ENCODE data around the gene SS18L1.

Gene SS18L1

GRCh38 chr20:62101078-62101477 lies 42.5 kb upstream of the SS18L1 start:
- Histone ChIP-seq H3K27me3 (ENCODE audit: insufficient read depth, low read depth) (peaks cover 71% of the 10 kb centered on the region), H3K4me2 (no peak overlapping the region), H2AFZ (ENCODE audit: low read depth) (no peak overlapping the region), H3K27ac (no peak overlapping the region), H4K20me1 (ENCODE audit: insufficient read depth) (no peaks in the 10 kb centered on the region), H3K4me3 (IDR thresholded peaks at IDR 0.05; ENCODE audit: insufficient read depth, low read depth, low read length) (no peak overlapping the region), H3K9ac (no peak overlapping the region), H3K4me1 (ENCODE audit: low read depth, poor library complexity, severe bottlenecking) (no peaks in the 10 kb centered on the region), H3K36me3 (ENCODE audit: insufficient read depth) (no peaks in the 10 kb centered on the region), H3K79me2 (ENCODE audit: insufficient read depth, low read depth) (no peaks in the 10 kb centered on the region)
- TF ChIP-seq CTCF (conservative IDR thresholded peaks at IDR 0.05; ENCODE audit: low read depth, low read length): no peak

- Histone ChIP-seq H3K9ac (no peak overlapping the region), H3K79me2 (ENCODE audit: insufficient read depth, low read depth) (no peaks in the 10 kb centered on the region), H3K4me3 (IDR thresholded peaks at IDR 0.05; ENCODE audit: insufficient read depth, low read depth, low read length) (no peak overlapping the region), H3K36me3 (ENCODE audit: insufficient read depth) (no peaks in the 10 kb centered on the region), H3K4me1 (ENCODE audit: low read depth, poor library complexity, severe bottlenecking) (no peaks in the 10 kb centered on the region), H3K27ac (no peak overlapping the region), H3K27me3 (ENCODE audit: insufficient read depth, low read depth) (peaks cover 79% of the 10 kb centered on the region), H2AFZ (ENCODE audit: low read depth) (no peak overlapping the region), H3K4me2 (no peak overlapping the region), H4K20me1 (ENCODE audit: insufficient read depth) (no peaks in the 10 kb centered on the region)
- no peak for TF ChIP-seq CTCF (conservative IDR thresholded peaks at IDR 0.05; ENCODE audit: low read depth, low read length)
These were observed 39.9 kb upstream of the SS18L1 start for GRCh38 chr20:62103508-62104233.

- Histone ChIP-seq H2AFZ (ENCODE audit: low read depth) (no peak overlapping the region), H3K27me3 (ENCODE audit: insufficient read depth, low read depth) (peaks cover 80% of the 10 kb centered on the region), H3K4me3 (IDR thresholded peaks at IDR 0.05; ENCODE audit: insufficient read depth, low read depth, low read length) (no peak overlapping the region), H4K20me1 (ENCODE audit: insufficient read depth) (no peaks in the 10 kb centered on the region), H3K79me2 (ENCODE audit: insufficient read depth, low read depth) (no peaks in the 10 kb centered on the region), H3K27ac (no peak overlapping the region), H3K4me2 (no peak overlapping the region), H3K4me1 (ENCODE audit: low read depth, poor library complexity, severe bottlenecking) (no peaks in the 10 kb centered on the region), H3K36me3 (ENCODE audit: insufficient read depth) (no peaks in the 10 kb centered on the region), H3K9ac (no peak overlapping the region)
- no peak for TF ChIP-seq CTCF (conservative IDR thresholded peaks at IDR 0.05; ENCODE audit: low read depth, low read length)
These were observed 39.3 kb upstream of the SS18L1 start for GRCh38 chr20:62104234-62104789.

GRCh38 chr20:62104791-62105345 lies 38.7 kb upstream of the SS18L1 start:
- H3K79me2 ChIP-seq (ENCODE audit: insufficient read depth, low read depth): no peaks in the 10 kb centered on the region
- no peak overlapping the region for H2AFZ ChIP-seq (ENCODE audit: low read depth)
- H3K4me2 ChIP-seq: no peak overlapping the region
- no peak overlapping the region for H3K27ac ChIP-seq
- no peak for TF ChIP-seq CTCF (conservative IDR thresholded peaks at IDR 0.05; ENCODE audit: low read depth, low read length)
- H3K4me1 ChIP-seq (ENCODE audit: low read depth, poor library complexity, severe bottlenecking): no peaks in the 10 kb centered on the region
- H4K20me1 ChIP-seq (ENCODE audit: insufficient read depth): no peaks in the 10 kb centered on the region
- no peak overlapping the region for H3K9ac ChIP-seq
- H3K27me3 ChIP-seq (ENCODE audit: insufficient read depth, low read depth): peaks cover 76% of the 10 kb centered on the region
- no peaks in the 10 kb centered on the region for H3K36me3 ChIP-seq (ENCODE audit: insufficient read depth)
- no peak overlapping the region for H3K4me3 ChIP-seq (IDR thresholded peaks at IDR 0.05; ENCODE audit: insufficient read depth, low read depth, low read length)

Measured in KMS-11 (cell line).